ENCODE data around the gene FAM162A.

Gene FAM162A

GRCh38 chr3:122389197-122389596 is 5.2 kb downstream of the FAM162A start:
- no peak for FAIRE-seq

GRCh38 chr3:122389892-122390291 is 5.9 kb downstream of the FAM162A start:
- FAIRE-seq, result no peak

- no peak for FAIRE-seq
Observed at GRCh38 chr3:122390665-122391064, 6.7 kb downstream of the FAM162A start.

- no peak for FAIRE-seq
Observed at GRCh38 chr3:122391681-122392446, 7.9 kb downstream of the FAM162A start.

GRCh38 chr3:122392868-122393844 is 9.2 kb downstream of the FAM162A start:
- FAIRE-seq, result peak; percentile 96

GRCh38 chr3:122394173-122394572 is 10.2 kb downstream of the FAM162A start:
- no peak for FAIRE-seq

GRCh38 chr3:122395582-122395981 is 11.6 kb downstream of the FAM162A start:
- no peak for FAIRE-seq

GRCh38 chr3:122396511-122396910 is 12.5 kb downstream of the FAM162A start:
- no peak for FAIRE-seq

GRCh38 chr3:122397201-122397600 is 13.2 kb downstream of the FAM162A start:
- FAIRE-seq, result no peak

- FAIRE-seq, result no peak
Observed at GRCh38 chr3:122398920-122399319, 14.9 kb downstream of the FAM162A start.

GRCh38 chr3:122403489-122403888 is 19.5 kb downstream of the FAM162A start:
- no peak for FAIRE-seq

GRCh38 chr3:122405015-122405414 is 21.0 kb downstream of the FAM162A start:
- FAIRE-seq, result no peak

GRCh38 chr3:122406198-122406597 is 22.2 kb downstream of the FAM162A start:
- FAIRE-seq, result no peak

GRCh38 chr3:122407946-122408345 is 24.0 kb downstream of the FAM162A start:
- no peak for FAIRE-seq

GRCh38 chr3:122409446-122409845 is 25.5 kb downstream of the FAM162A start:
- no peak for FAIRE-seq

GRCh38 chr3:122410111-122410510 is 26.1 kb downstream of the FAM162A start:
- no peak for FAIRE-seq

GRCh38 chr3:122410639-122411038 is 26.7 kb downstream of the FAM162A start:
- FAIRE-seq, result no peak

GRCh38 chr3:122414391-122414790 is 30.4 kb downstream of the FAM162A start:
- FAIRE-seq, result no peak

- no peak for FAIRE-seq
Observed at GRCh38 chr3:122415104-122415744, 31.2 kb downstream of the FAM162A start.

- peak; percentile 96 for FAIRE-seq
Observed at GRCh38 chr3:122415762-122416654, 32.0 kb downstream of the FAM162A start, which contains the start of gene WDR5B. WDR5B (minus strand) TSS chr3:122416062; CDS start chr3:122415528, 534 bp downstream.

GRCh38 chr3:122416966-122417365 is 33.0 kb downstream of the FAM162A start:
- no peak for FAIRE-seq

- no peak for FAIRE-seq
Observed at GRCh38 chr3:122421101-122421500, 37.1 kb downstream of the FAM162A start.
